ENCODE results near the gene CCDC167.
A peak's percentile ranks its signal among the peaks of the same experiment; 100 is the strongest.

The CCDC167 gene

GRCh38 chr6:37435816-37436215 lies 63.9 kb downstream of the CCDC167 start:
- H3K27ac ChIP-seq (ENCODE audit: low read depth, low read length): no peak overlapping the region
- peaks cover 16% of the 10 kb centered on the region for H3K36me3 ChIP-seq (ENCODE audit: control insufficient read depth, insufficient read depth, low read length)
- H3K9ac ChIP-seq (ENCODE audit: low read length): no peak overlapping the region
- no peak overlapping the region for H3K4me3 ChIP-seq (ENCODE audit: low read length)
- H3K4me1 ChIP-seq (ENCODE audit: control insufficient read depth, insufficient read depth, low read length): peaks cover 8% of the 10 kb centered on the region
- no peaks in the 10 kb centered on the region for H3K27me3 ChIP-seq (ENCODE audit: control insufficient read depth, insufficient read depth, low read length)

GRCh38 chr6:37435373-37435772 lies 64.3 kb downstream of the CCDC167 start:
- Histone ChIP-seq H3K4me1 (ENCODE audit: control insufficient read depth, insufficient read depth, low read length) (peaks cover 8% of the 10 kb centered on the region), H3K36me3 (ENCODE audit: control insufficient read depth, insufficient read depth, low read length) (peaks cover 16% of the 10 kb centered on the region), H3K9ac (ENCODE audit: low read length) (no peak overlapping the region), H3K27ac (ENCODE audit: low read depth, low read length) (no peak overlapping the region), H3K4me3 (ENCODE audit: low read length) (no peak overlapping the region), H3K27me3 (ENCODE audit: control insufficient read depth, insufficient read depth, low read length) (no peaks in the 10 kb centered on the region)

GRCh38 chr6:37433657-37434271 lies 65.9 kb downstream of the CCDC167 start:
- H3K4me1 ChIP-seq (ENCODE audit: control insufficient read depth, insufficient read depth, low read length): peaks cover 8% of the 10 kb centered on the region
- H3K9ac ChIP-seq (ENCODE audit: low read length): peak overlapping the region; percentile 85
- peak overlapping the region; percentile 84 for H3K4me3 ChIP-seq (ENCODE audit: low read length)
- peak overlapping the region; percentile 87 for H3K27ac ChIP-seq (ENCODE audit: low read depth, low read length)
- peaks cover 16% of the 10 kb centered on the region for H3K36me3 ChIP-seq (ENCODE audit: control insufficient read depth, insufficient read depth, low read length)
- no peaks in the 10 kb centered on the region for H3K27me3 ChIP-seq (ENCODE audit: control insufficient read depth, insufficient read depth, low read length)
